ENCODE results near the gene UBALD1.

UBALD1 gene

GRCh38 chr16:4633910-4634635, 19.4 kb upstream of the UBALD1 start:
- Histone ChIP-seq H3F3A (ENCODE audit: insufficient read depth) (no peaks in the 10 kb centered on the region), H2AFZ (ENCODE audit: low read depth, low read length, severe bottlenecking) (no peak overlapping the region), H3K9ac (ENCODE audit: low read length) (no peak overlapping the region), H3K79me2 (ENCODE audit: insufficient read depth, low read length) (peaks cover 40% of the 10 kb centered on the region), H3K36me3 (ENCODE audit: low read length) (no peaks in the 10 kb centered on the region), H3K9me2 (replicated peaks; ENCODE audit: insufficient read depth, low read length) (no peaks in the 10 kb centered on the region), H3K9me3 (ENCODE audit: insufficient read depth, low read length) (no peaks in the 10 kb centered on the region), H3K4me2 (ENCODE audit: low read depth, low read length, poor library complexity, severe bottlenecking) (no peak overlapping the region), H4K20me1 (ENCODE audit: low read depth, low read length) (no peaks in the 10 kb centered on the region), H3K27ac (ENCODE audit: low read depth, low read length) (no peak overlapping the region), H3K27me3 (ENCODE audit: low read length) (no peaks in the 10 kb centered on the region), H3K4me3 (ENCODE audit: insufficient read depth, low read length, poor library complexity, severe bottlenecking) (no peak overlapping the region)
- TF ChIP-seq CTCF (IDR thresholded peaks at IDR 0.05; ENCODE audit: insufficient read depth, low read length, poor library complexity, severe bottlenecking) (no peak), EZH2phosphoT487 (conservative IDR thresholded peaks at IDR 0.05; ENCODE audit: low read length) (no peak)

GRCh38 chr16:4631444-4631843, 16.8 kb upstream of the UBALD1 start:
- Histone ChIP-seq H3K9ac (ENCODE audit: low read length) (no peak overlapping the region), H3K36me3 (ENCODE audit: low read length) (no peaks in the 10 kb centered on the region), H3K27ac (ENCODE audit: low read depth, low read length) (no peak overlapping the region), H3K4me3 (ENCODE audit: insufficient read depth, low read length, poor library complexity, severe bottlenecking) (no peak overlapping the region), H4K20me1 (ENCODE audit: low read depth, low read length) (no peaks in the 10 kb centered on the region), H3K27me3 (ENCODE audit: low read length) (no peaks in the 10 kb centered on the region), H3F3A (ENCODE audit: insufficient read depth) (no peaks in the 10 kb centered on the region), H3K9me3 (ENCODE audit: insufficient read depth, low read length) (no peaks in the 10 kb centered on the region), H3K9me2 (replicated peaks; ENCODE audit: insufficient read depth, low read length) (no peaks in the 10 kb centered on the region), H3K79me2 (ENCODE audit: insufficient read depth, low read length) (peaks cover 58% of the 10 kb centered on the region), H2AFZ (ENCODE audit: low read depth, low read length, severe bottlenecking) (no peak overlapping the region), H3K4me2 (ENCODE audit: low read depth, low read length, poor library complexity, severe bottlenecking) (no peak overlapping the region)
- TF ChIP-seq EZH2phosphoT487 (conservative IDR thresholded peaks at IDR 0.05; ENCODE audit: low read length), result no peak
- TF ChIP-seq CTCF (IDR thresholded peaks at IDR 0.05; ENCODE audit: insufficient read depth, low read length, poor library complexity, severe bottlenecking), result no peak

GRCh38 chr16:4628283-4628682, 13.6 kb upstream of the UBALD1 start:
- Histone ChIP-seq H3K27me3 (ENCODE audit: low read length) (no peaks in the 10 kb centered on the region), H3K4me3 (ENCODE audit: insufficient read depth, low read length, poor library complexity, severe bottlenecking) (no peak overlapping the region), H4K20me1 (ENCODE audit: low read depth, low read length) (no peaks in the 10 kb centered on the region), H3K9me3 (ENCODE audit: insufficient read depth, low read length) (no peaks in the 10 kb centered on the region), H3K9ac (ENCODE audit: low read length) (no peak overlapping the region), H3K36me3 (ENCODE audit: low read length) (no peaks in the 10 kb centered on the region), H3K4me2 (ENCODE audit: low read depth, low read length, poor library complexity, severe bottlenecking) (no peak overlapping the region), H3K9me2 (replicated peaks; ENCODE audit: insufficient read depth, low read length) (no peaks in the 10 kb centered on the region), H2AFZ (ENCODE audit: low read depth, low read length, severe bottlenecking) (no peak overlapping the region), H3K27ac (ENCODE audit: low read depth, low read length) (no peak overlapping the region), H3F3A (ENCODE audit: insufficient read depth) (no peaks in the 10 kb centered on the region), H3K79me2 (ENCODE audit: insufficient read depth, low read length) (peaks cover 62% of the 10 kb centered on the region)
- TF ChIP-seq EZH2phosphoT487 (conservative IDR thresholded peaks at IDR 0.05; ENCODE audit: low read length) (no peak), CTCF (IDR thresholded peaks at IDR 0.05; ENCODE audit: insufficient read depth, low read length, poor library complexity, severe bottlenecking) (no peak)

Data from SU-DHL-6 (cell line).